ENCODE data around the gene DRICH1.

GRCh38 chr22:23677701-23677995 is 45.5 kb upstream of the DRICH1 start:
- TF ChIP-seq, protein P1, sequence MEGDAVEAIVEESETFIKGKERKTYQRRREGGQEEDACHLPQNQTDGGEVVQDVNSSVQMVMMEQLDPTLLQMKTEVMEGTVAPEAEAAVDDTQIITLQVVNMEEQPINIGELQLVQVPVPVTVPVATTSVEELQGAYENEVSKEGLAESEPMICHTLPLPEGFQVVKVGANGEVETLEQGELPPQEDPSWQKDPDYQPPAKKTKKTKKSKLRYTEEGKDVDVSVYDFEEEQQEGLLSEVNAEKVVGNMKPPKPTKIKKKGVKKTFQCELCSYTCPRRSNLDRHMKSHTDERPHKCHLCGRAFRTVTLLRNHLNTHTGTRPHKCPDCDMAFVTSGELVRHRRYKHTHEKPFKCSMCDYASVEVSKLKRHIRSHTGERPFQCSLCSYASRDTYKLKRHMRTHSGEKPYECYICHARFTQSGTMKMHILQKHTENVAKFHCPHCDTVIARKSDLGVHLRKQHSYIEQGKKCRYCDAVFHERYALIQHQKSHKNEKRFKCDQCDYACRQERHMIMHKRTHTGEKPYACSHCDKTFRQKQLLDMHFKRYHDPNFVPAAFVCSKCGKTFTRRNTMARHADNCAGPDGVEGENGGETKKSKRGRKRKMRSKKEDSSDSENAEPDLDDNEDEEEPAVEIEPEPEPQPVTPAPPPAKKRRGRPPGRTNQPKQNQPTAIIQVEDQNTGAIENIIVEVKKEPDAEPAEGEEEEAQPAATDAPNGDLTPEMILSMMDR (IDR thresholded peaks at IDR 0.05) = no peak
- TF ChIP-seq POLR2A (IDR thresholded peaks at IDR 0.05) = no peak
- TF ChIP-seq EP300 (IDR thresholded peaks at IDR 0.05) = no peak
- no peak for TF ChIP-seq POLR2AphosphoS5 (IDR thresholded peaks at IDR 0.05)
